IMR-90 (cell line): ENCODE results near the gene HPCAL4. TPM values are rescaled to one million over a fixed set of nuclear protein-coding genes. Genes with fewer than 3 reads are reported as not detected.

Source experiments
- ATAC-seq: fragments of 200-7000 bp; cut with Tn5 transposase; 2 replicates; pipeline ENCODE4 v1.9.1; 2020; ENCODE audit warnings: low read depth, mild to moderate bottlenecking, moderate library complexity
- BruUV-seq: library from RNA; stranded (reverse); fragments of 400-500 nt; replicated peaks from 2 replicates; lab custom pipeline; 2021; lab: Mats Ljungman, UMichigan
- CTCF ChIA-PET: fragments of 300-600 bp; formaldehyde crosslinking; extraction: SDS; loops from one replicate; lab custom pipeline; 2021; ENCODE audit warnings: antibody characterized with exemption; lab: Yijun Ruan, JAX
- POLR2A ChIA-PET: fragments of 300-600 bp; sonication (Branson Sonifier 250); formaldehyde crosslinking; loops from one replicate; lab custom pipeline; 2022; ENCODE audit warnings: antibody characterized with exemption; ENCODE audit not compliant: unreplicated experiment; lab: Charles Lee
- DNase-seq: peaks from one replicate; pipeline ENCODE4 v3.0.0; 2013
- H2AFZ ChIP-seq: replicated peaks from 2 replicates; pipeline ENCODE3; 2013; ENCODE audit warnings: low read length, mild to moderate bottlenecking; ENCODE audit not compliant: poor library complexity
- H2AK5ac ChIP-seq: 2 replicates; pipeline ENCODE4 v1.6.1; 2013; ENCODE audit warnings: low read depth, low read length, inconsistent platforms
- H2AK9ac ChIP-seq: replicated peaks from 2 replicates; pipeline ENCODE3; 2013; ENCODE audit warnings: mild to moderate bottlenecking, low read depth, low read length, moderate library complexity; ENCODE audit not compliant: poor library complexity
- H2BK120ac ChIP-seq: 2 replicates; pipeline ENCODE4 v1.6.1; 2013; ENCODE audit warnings: low read depth, low read length, inconsistent platforms
- H2BK15ac ChIP-seq: 3 replicates; pipeline ENCODE4 v1.6.1; 2013; ENCODE audit warnings: low read depth, low read length, inconsistent platforms
- H2BK20ac ChIP-seq: 2 replicates; pipeline ENCODE4 v1.6.1; 2013; ENCODE audit warnings: low read depth, mild to moderate bottlenecking, inconsistent platforms, low read length, moderate library complexity
- H2BK5ac ChIP-seq: 2 replicates; pipeline ENCODE4 v1.6.1; 2013; ENCODE audit warnings: mild to moderate bottlenecking, low read depth, low read length, inconsistent platforms; ENCODE audit not compliant: poor library complexity, severe bottlenecking
- H3K14ac ChIP-seq: replicated peaks from 2 replicates; pipeline ENCODE4 v1.6.1; 2013; ENCODE audit warnings: low read depth, low read length, inconsistent platforms
- H3K18ac ChIP-seq: 2 replicates; pipeline ENCODE4 v1.6.1; 2013; ENCODE audit warnings: low read depth, low read length, control low read depth
- H3K23ac ChIP-seq: 2 replicates; pipeline ENCODE4 v1.6.1; 2013; ENCODE audit warnings: low read depth, low read length, inconsistent platforms
- H3K27ac ChIP-seq: 2 replicates; pipeline ENCODE4 v1.5.1; 2013; ENCODE audit warnings: mild to moderate bottlenecking, control low read depth, low read length; ENCODE audit not compliant: insufficient read depth
- H3K27me3 ChIP-seq: 2 replicates; pipeline ENCODE4 v1.6.1; 2013; ENCODE audit warnings: low read length; ENCODE audit not compliant: control insufficient read depth, insufficient read depth
- H3K36me3 ChIP-seq: 2 replicates; pipeline ENCODE4 v1.6.1; 2013; ENCODE audit warnings: low read length, mixed read lengths; ENCODE audit not compliant: control insufficient read depth, insufficient read depth
- H3K4ac ChIP-seq: 2 replicates; pipeline ENCODE4 v1.6.1; 2013; ENCODE audit warnings: low read depth, low read length, inconsistent platforms
- H3K4me1 ChIP-seq: 2 replicates; pipeline ENCODE4 v1.6.1; 2013; ENCODE audit warnings: low read length, mixed read lengths; ENCODE audit not compliant: control insufficient read depth, insufficient read depth
- H3K4me2 ChIP-seq: 2 replicates; pipeline ENCODE4 v1.6.1; 2013; ENCODE audit warnings: low read depth, mild to moderate bottlenecking, control low read depth, low read length, moderate library complexity
- H3K4me3 ChIP-seq: 2 replicates; pipeline ENCODE4 v1.5.1; 2013; ENCODE audit warnings: low read depth, mild to moderate bottlenecking, control low read depth, low read length, moderate library complexity; ENCODE audit not compliant: insufficient read depth
- H3K56ac ChIP-seq: 2 replicates; pipeline ENCODE4 v1.6.1; 2013; ENCODE audit warnings: low read length, inconsistent platforms; ENCODE audit not compliant: insufficient read depth; ENCODE audit errors: extremely low read depth
- H3K79me1 ChIP-seq, 2 experiments: 2 replicates each; pipeline ENCODE4 v1.6.1; 2013; ENCODE audit warnings: low read length in 2 of 2, inconsistent platforms in 1 of 2, low read depth in 1 of 2
- H3K9ac ChIP-seq: 2 replicates; pipeline ENCODE4 v1.6.1; 2013; ENCODE audit warnings: low read depth, low read length, control low read depth
- H3K9me1 ChIP-seq: 2 replicates; pipeline ENCODE4 v1.6.1; 2013; ENCODE audit warnings: low read length, inconsistent platforms; ENCODE audit not compliant: insufficient read depth
- H3K9me3 ChIP-seq: 2 replicates; pipeline ENCODE4 v1.6.1; 2013; ENCODE audit warnings: low read length; ENCODE audit not compliant: control insufficient read depth, insufficient read depth
- H4K20me1 ChIP-seq: 2 replicates; pipeline ENCODE4 v1.6.1; 2013; ENCODE audit warnings: low read length, inconsistent platforms; ENCODE audit not compliant: insufficient read depth
- H4K5ac ChIP-seq: 2 replicates; pipeline ENCODE4 v1.6.1; 2013; ENCODE audit warnings: mild to moderate bottlenecking, low read depth, low read length, control low read depth
- H4K8ac ChIP-seq, 2 experiments: 2 replicates each; pipeline ENCODE4 v1.6.1; 2013; ENCODE audit warnings: low read depth in 2 of 2, low read length in 2 of 2, control low read depth in 1 of 2, inconsistent platforms in 1 of 2
- H4K91ac ChIP-seq: 2 replicates; pipeline ENCODE4 v1.6.1; 2013; ENCODE audit warnings: low read depth, low read length, inconsistent platforms; ENCODE audit not compliant: insufficient read depth
- BHLHE40 ChIP-seq: fragments of 150-350 bp; IDR thresholded peaks from 2 replicates; pipeline ENCODE4 v1.6.1; 2016; ENCODE audit warnings: mild to moderate bottlenecking, low read depth, low read length
- CEBPB ChIP-seq: IDR thresholded peaks from 2 replicates; pipeline ENCODE4 v1.6.1; 2012; ENCODE audit warnings: low read depth, low read length, improper control_type of control experiment
- CHD1 ChIP-seq: IDR thresholded peaks from 2 replicates; pipeline ENCODE4 v1.6.1; 2012; ENCODE audit warnings: low read depth, low read length, improper control_type of control experiment
- FOS ChIP-seq: fragments of 150-350 bp; IDR thresholded peaks from 2 replicates; pipeline ENCODE4 v1.6.1; 2016; ENCODE audit warnings: low read depth, low read length
- MAFK ChIP-seq: IDR thresholded peaks from 2 replicates; pipeline ENCODE4 v1.6.1; 2012; ENCODE audit warnings: low read depth, low read length, improper control_type of control experiment
- MAZ ChIP-seq: IDR thresholded peaks from 2 replicates; pipeline ENCODE4 v1.6.1; 2012; ENCODE audit warnings: low read depth, mild to moderate bottlenecking, low read length, improper control_type of control experiment, moderate library complexity, borderline replicate concordance
- MXI1 ChIP-seq: IDR thresholded peaks from 2 replicates; pipeline ENCODE4 v1.6.1; 2012; ENCODE audit warnings: low read depth, mild to moderate bottlenecking, low read length, moderate library complexity, borderline replicate concordance
- NFE2L2 ChIP-seq: fragments of 150-350 bp; IDR thresholded peaks from 2 replicates; pipeline ENCODE4 v1.6.1; 2016; ENCODE audit warnings: low read depth, mild to moderate bottlenecking, low read length
- RAD21 ChIP-seq: IDR thresholded peaks from 2 replicates; pipeline ENCODE4 v1.6.1; 2012; ENCODE audit warnings: low read length, improper control_type of control experiment
- WGBS, 2 experiments: methylation state at CpG; one replicate each; pipeline versions ENCODE4 v1.1.5 to v1.1.7; 2013; ENCODE audit warnings: missing lambda C conversion rate in 2 of 2; ENCODE audit not compliant: insufficient read length in 1 of 2; ENCODE audit errors: extremely low coverage in 2 of 2; 5-methylcytosine and 5-hydroxymethylcytosine counted together
- dilution Hi-C: fragments of 300-500 bp; cut with HindIII; formaldehyde crosslinking; loops from one replicate; pipeline ENCODE4 v1.14.3; 2018; ENCODE audit warnings: low sequenced_read_pairs; ENCODE audit not compliant: unreplicated experiment
- in situ Hi-C: fragments of 300-500 bp; cut with MboI; formaldehyde crosslinking; loops from 3 replicates; pipeline ENCODE4 v1.14.3; 2019; ENCODE audit warnings: low sequenced_read_pairs, inconsistent platforms, mixed read lengths
- intact Hi-C: fragments of 100-400 bp; cut with micrococcal nuclease; formaldehyde crosslinking; loops from 2 replicates; pipeline ENCODE4 v1.10.0; 2022
- polyA plus RNA-seq, 3 experiments: library from polyadenylated mRNA; depleted of rRNA; stranded (reverse); fragments of >200 nt; gene quantifications; 2 replicates each; pipeline ENCODE4 v1.2.3, GENCODE V29; 2012; ENCODE audit warnings: low replicate concordance in 1 of 3
- total RNA-seq: library from RNA; depleted of rRNA; stranded (reverse); fragments of >200 nt; gene quantifications from 2 replicates; pipeline ENCODE4 v1.2.3, GENCODE V29; 2012
- TF ChIP-seq, protein P1 (sequence below): conservative IDR thresholded peaks from 2 replicates; pipeline ENCODE4 v1.5.1; 2012; ENCODE audit warnings: mild to moderate bottlenecking, low read depth, low read length, improper control_type of control experiment
- TF ChIP-seq, protein P2 (sequence below): fragments of 150-350 bp; IDR thresholded peaks from 2 replicates; pipeline ENCODE4 v1.6.1; 2016; ENCODE audit warnings: low read depth, mild to moderate bottlenecking, low read length, moderate library complexity, borderline replicate concordance

HPCAL4 gene
- total and polyA plus RNA-seq, 2 of the 4 experiments (the other 2 are of a cell fraction): 0.02 TPM; not detected in 1

DNA sequence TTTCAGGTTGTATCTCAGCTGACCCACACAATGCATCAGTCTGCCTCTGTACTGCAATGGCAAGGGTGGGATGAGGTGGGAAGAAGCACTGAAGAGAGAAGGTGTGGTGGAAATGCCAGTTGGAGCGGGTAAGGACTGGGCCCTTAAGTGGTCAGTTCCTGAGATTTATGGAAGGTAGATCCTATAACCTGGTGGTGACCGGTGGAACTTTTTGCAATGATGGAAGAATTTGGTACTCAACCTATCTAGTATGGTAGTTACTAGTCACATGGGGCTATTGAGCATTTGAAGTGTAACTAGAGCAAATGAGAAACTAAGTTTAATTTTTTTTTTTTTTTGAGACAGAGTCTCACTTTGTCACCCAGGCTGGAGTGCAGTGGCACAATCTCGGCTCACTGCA lies 8.2 kb upstream of the HPCAL4 start:
- dilution Hi-C loops: no loop called here
- no peak overlapping the region for H2AK5ac ChIP-seq
- CTCF ChIA-PET: no interaction called here

More for the DNA sequence above, 8.2 kb upstream of the HPCAL4 start:
- no peak overlapping the region for H2BK20ac ChIP-seq
- no peak overlapping the region for H3K9ac ChIP-seq
- no peak overlapping the region; the same call in 1 of the 2 replicates for H3K23ac ChIP-seq
- no peak overlapping the region for H3K4me3 ChIP-seq
- no peak overlapping the region for H4K5ac ChIP-seq
- in situ Hi-C loops (no loop called here), intact Hi-C loops (no loop called here)
- H3K36me3 ChIP-seq: no peaks in the 10 kb centered on the region
- no peak overlapping the region for H2BK120ac ChIP-seq
- no peaks in the 10 kb centered on the region for H3K9me1 ChIP-seq
- POLR2A ChIA-PET: no interaction called here
- H4K91ac ChIP-seq: no peak overlapping the region
- no peak overlapping the region for H3K4me2 ChIP-seq
- no peak overlapping the region for H3K14ac ChIP-seq
- no peak overlapping the region for H2AK9ac ChIP-seq
- H3K56ac ChIP-seq: no peak overlapping the region
- peaks cover 4% of the 10 kb centered on the region for H3K9me3 ChIP-seq
- no peak overlapping the region for H3K18ac ChIP-seq
- no peak overlapping the region for H2AFZ ChIP-seq
- H3K4ac ChIP-seq: no peak overlapping the region
- 80% methylated on average over 1 of the region's 3 CpGs; no CpG with 5 or more reads in 1 of the 2 experiments for WGBS, 2 experiments
- no peak overlapping the region for H4K8ac ChIP-seq
- H3K79me1 ChIP-seq: no peaks in the 10 kb centered on the region
- TF ChIP-seq NFE2L2 (no peak), CEBPB (no peak), MAZ (no peak), BHLHE40 (no peak), MXI1 (no peak), CHD1 (no peak), RAD21 (no peak), FOS (no peak), MAFK (no peak)
- TF ChIP-seq, protein P1, sequence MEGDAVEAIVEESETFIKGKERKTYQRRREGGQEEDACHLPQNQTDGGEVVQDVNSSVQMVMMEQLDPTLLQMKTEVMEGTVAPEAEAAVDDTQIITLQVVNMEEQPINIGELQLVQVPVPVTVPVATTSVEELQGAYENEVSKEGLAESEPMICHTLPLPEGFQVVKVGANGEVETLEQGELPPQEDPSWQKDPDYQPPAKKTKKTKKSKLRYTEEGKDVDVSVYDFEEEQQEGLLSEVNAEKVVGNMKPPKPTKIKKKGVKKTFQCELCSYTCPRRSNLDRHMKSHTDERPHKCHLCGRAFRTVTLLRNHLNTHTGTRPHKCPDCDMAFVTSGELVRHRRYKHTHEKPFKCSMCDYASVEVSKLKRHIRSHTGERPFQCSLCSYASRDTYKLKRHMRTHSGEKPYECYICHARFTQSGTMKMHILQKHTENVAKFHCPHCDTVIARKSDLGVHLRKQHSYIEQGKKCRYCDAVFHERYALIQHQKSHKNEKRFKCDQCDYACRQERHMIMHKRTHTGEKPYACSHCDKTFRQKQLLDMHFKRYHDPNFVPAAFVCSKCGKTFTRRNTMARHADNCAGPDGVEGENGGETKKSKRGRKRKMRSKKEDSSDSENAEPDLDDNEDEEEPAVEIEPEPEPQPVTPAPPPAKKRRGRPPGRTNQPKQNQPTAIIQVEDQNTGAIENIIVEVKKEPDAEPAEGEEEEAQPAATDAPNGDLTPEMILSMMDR: no peak
- TF ChIP-seq, protein P2, sequence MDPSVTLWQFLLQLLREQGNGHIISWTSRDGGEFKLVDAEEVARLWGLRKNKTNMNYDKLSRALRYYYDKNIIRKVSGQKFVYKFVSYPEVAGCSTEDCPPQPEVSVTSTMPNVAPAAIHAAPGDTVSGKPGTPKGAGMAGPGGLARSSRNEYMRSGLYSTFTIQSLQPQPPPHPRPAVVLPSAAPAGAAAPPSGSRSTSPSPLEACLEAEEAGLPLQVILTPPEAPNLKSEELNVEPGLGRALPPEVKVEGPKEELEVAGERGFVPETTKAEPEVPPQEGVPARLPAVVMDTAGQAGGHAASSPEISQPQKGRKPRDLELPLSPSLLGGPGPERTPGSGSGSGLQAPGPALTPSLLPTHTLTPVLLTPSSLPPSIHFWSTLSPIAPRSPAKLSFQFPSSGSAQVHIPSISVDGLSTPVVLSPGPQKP: no peak
- no peak overlapping the region for H2BK5ac ChIP-seq
- ATAC-seq (no peak), DNase-seq (no peak)
- H3K4me1 ChIP-seq: peaks cover 2% of the 10 kb centered on the region; the same call in 1 of the 2 replicates
- H4K20me1 ChIP-seq: no peaks in the 10 kb centered on the region
- no peak overlapping the region for H3K27ac ChIP-seq
- peaks cover 74% of the 10 kb centered on the region for H3K27me3 ChIP-seq
- BruUV-seq: no TSS peak
- no peak overlapping the region for H2BK15ac ChIP-seq
